Measurements from ENCODE around the gene GPC3. TPM values are rescaled to one million over a fixed set of nuclear protein-coding genes. Genes with fewer than 3 reads are reported as not detected.

GPC3 gene
- total RNA-seq, 2 donors from 2014 or later: 1.9 to 2.0 TPM

DNA sequence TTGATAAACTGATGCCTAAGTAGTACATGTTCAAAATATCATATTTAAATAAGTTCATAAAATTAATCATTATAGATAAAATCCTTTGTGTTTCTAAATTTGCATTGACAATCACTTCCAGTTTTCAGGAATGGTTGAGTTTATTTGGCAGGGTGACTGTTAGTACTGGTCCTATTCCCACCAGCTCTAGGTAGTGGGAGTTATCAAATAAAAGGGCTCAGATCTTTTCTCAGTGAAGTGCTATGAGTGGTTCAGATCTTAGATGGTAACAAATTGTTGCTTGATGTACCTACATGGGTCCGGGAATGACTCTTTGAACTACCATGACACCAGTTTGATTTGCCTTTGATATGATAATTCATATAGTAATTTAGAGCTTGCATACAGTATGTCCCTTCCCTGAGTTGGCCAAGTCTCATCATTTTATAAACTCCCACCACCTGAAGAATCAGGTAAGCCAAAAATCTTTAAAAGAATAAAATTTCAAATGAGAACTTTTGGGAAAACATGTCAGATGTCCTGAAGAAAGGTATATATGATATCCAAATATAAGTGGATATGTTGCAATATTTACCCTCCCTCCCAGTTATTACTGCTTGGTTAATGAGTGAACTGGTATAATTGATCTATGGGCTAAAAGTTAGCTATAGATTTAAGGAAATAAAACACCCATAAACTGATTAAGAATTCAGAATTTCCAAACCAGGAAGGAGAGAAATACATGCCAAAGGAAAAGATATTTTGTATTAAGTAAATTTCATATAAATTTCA lies 28.6 kb downstream of the GPC3 start:
- TF ChIP-seq, protein P1, sequence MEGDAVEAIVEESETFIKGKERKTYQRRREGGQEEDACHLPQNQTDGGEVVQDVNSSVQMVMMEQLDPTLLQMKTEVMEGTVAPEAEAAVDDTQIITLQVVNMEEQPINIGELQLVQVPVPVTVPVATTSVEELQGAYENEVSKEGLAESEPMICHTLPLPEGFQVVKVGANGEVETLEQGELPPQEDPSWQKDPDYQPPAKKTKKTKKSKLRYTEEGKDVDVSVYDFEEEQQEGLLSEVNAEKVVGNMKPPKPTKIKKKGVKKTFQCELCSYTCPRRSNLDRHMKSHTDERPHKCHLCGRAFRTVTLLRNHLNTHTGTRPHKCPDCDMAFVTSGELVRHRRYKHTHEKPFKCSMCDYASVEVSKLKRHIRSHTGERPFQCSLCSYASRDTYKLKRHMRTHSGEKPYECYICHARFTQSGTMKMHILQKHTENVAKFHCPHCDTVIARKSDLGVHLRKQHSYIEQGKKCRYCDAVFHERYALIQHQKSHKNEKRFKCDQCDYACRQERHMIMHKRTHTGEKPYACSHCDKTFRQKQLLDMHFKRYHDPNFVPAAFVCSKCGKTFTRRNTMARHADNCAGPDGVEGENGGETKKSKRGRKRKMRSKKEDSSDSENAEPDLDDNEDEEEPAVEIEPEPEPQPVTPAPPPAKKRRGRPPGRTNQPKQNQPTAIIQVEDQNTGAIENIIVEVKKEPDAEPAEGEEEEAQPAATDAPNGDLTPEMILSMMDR (IDR thresholded peaks at IDR 0.05): no peak
- no peaks in the 10 kb centered on the region for H3K4me1 ChIP-seq
- intact Hi-C loops (cut with DNase I): no loop called here
- H3K27ac ChIP-seq: no peak overlapping the region
- no peaks in the 10 kb centered on the region for H3K9me3 ChIP-seq
- H3K27me3 ChIP-seq: peaks cover 4% of the 10 kb centered on the region
- H3K36me3 ChIP-seq: no peaks in the 10 kb centered on the region
- no peak overlapping the region for H3K4me3 ChIP-seq
- DNase-seq: no peak
- no peak overlapping the region for H3K9ac ChIP-seq (ENCODE audit: low read depth in 2 of 2, low read length in 2 of 2)

DNA sequence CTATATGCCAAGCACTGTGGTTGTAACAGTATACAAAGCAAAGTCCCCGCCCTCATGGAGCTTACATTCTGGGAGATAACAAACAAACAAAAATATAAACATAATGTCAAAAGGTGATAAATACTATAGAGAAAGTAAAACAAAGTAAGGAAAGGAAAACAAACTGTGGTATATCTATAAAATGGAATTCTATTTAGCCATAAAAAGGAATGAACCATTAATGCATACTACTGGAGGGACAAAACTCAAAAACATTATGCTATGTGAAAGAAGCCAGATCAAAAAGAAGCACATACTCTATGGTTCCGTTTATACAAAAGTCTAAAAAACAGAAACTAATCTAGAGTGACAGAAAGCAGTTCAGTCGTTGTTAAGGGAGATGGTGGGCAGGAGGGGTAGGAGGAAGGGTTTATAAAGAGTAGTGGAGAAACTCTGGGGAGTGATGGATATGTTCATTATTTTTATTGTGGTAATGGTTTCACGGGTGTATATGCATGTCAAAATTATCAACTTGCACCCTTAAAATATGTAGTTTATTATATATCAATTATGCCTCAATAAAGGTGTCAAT lies 31.5 kb downstream of the GPC3 start:
- H3K9me3 ChIP-seq: no peaks in the 10 kb centered on the region
- TF ChIP-seq, protein P1 (IDR thresholded peaks at IDR 0.05): no peak
- no peak for DNase-seq
- intact Hi-C loops (cut with DNase I): no loop called here
- H3K4me3 ChIP-seq: no peak overlapping the region
- no peaks in the 10 kb centered on the region for H3K4me1 ChIP-seq
- no peaks in the 10 kb centered on the region for H3K36me3 ChIP-seq
- no peak overlapping the region for H3K27ac ChIP-seq
- H3K9ac ChIP-seq (ENCODE audit: low read depth in 2 of 2, low read length in 2 of 2): no peak overlapping the region
- H3K27me3 ChIP-seq: no peaks in the 10 kb centered on the region

DNA sequence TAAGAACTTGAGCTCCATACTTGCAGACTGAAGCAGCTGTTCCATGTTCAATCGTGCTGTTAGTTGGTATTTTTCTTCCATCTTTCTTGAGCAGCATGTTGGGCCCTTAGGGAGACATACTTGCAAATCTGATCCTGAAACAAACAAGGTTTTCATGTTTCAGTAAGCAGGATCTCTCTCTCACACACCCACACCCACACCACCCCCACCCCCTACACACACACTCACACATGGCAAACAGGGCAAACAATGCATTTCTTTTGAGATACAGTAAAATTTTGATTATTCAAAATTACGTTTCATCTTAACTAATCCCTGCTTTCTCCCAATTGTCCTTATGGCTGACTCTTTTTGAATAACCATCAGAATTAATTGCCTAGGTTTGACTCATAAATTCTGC lies 32.3 kb downstream of the GPC3 start:
- no peaks in the 10 kb centered on the region for H3K9me3 ChIP-seq
- TF ChIP-seq, protein P1 (IDR thresholded peaks at IDR 0.05): no peak
- H3K4me1 ChIP-seq: no peaks in the 10 kb centered on the region
- no peak overlapping the region for H3K27ac ChIP-seq
- H3K36me3 ChIP-seq: no peaks in the 10 kb centered on the region
- no peak overlapping the region for H3K4me3 ChIP-seq
- H3K27me3 ChIP-seq: no peaks in the 10 kb centered on the region
- H3K9ac ChIP-seq (ENCODE audit: low read depth in 2 of 2, low read length in 2 of 2): no peak overlapping the region
- DNase-seq: no peak
- intact Hi-C loops (cut with DNase I): no loop called here

DNA sequence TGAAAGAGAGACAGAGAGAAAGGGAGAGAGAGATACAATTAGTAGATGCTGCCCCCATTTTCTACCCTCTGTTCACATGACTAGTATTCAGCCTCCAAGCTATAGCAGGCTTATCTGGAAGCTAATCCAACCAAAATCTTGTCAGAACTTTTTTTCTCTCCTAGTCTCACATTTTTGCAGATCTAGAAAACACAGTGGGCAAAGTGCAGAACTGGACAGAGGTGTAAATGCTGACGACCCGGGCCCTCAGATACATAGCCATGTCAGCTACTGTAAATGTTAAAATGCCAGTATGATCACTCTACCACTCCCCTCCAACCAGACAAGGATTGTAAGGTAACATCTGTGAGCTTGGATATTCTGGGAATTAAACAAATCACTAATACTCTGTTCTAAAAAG lies 34.3 kb downstream of the GPC3 start:
- Histone ChIP-seq H3K4me3 (no peak overlapping the region), H3K27ac (no peak overlapping the region), H3K36me3 (no peaks in the 10 kb centered on the region), H3K4me1 (no peaks in the 10 kb centered on the region), H3K27me3 (no peaks in the 10 kb centered on the region), H3K9me3 (no peaks in the 10 kb centered on the region), H3K9ac (ENCODE audit: low read depth in 2 of 2, low read length in 2 of 2) (no peak overlapping the region)
- TF ChIP-seq, protein P1 (IDR thresholded peaks at IDR 0.05): no peak
- no peak for DNase-seq
- intact Hi-C loops (cut with DNase I): no loop called here

DNA sequence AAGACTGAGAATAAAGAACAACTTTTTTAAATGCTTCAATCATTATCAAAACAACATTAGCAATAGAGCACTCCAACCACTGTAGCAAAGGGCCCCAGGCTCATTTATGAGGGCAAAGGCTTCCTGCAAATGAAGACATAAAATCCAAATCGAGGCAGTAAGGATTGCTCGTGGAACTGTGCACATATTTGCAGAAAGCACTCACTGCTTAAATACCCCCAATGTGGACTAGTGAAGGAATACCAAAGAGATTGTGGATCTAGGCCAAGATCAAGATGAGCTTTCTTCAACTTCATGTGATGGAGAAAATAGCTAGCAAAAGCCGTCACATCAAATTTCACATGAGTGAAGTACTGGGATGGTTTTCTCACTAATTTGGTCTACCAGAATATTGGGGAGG lies 35.2 kb downstream of the GPC3 start:
- TF ChIP-seq, protein P1 (IDR thresholded peaks at IDR 0.05): no peak
- DNase-seq: no peak
- Histone ChIP-seq H3K27me3 (no peaks in the 10 kb centered on the region), H3K4me3 (no peak overlapping the region), H3K9ac (ENCODE audit: low read depth in 2 of 2, low read length in 2 of 2) (no peak overlapping the region), H3K36me3 (no peaks in the 10 kb centered on the region), H3K9me3 (no peaks in the 10 kb centered on the region), H3K27ac (no peak overlapping the region), H3K4me1 (no peaks in the 10 kb centered on the region)
- intact Hi-C loops (cut with DNase I): no loop called here
